Activated T-helper 1 cell treated with anti-CD3 and anti-CD28 coated beads, Interleukin-12 subunit alpha, Interleukin-12 subunit beta, Interleukin-2, Interleukin-4 antibody, amounts not matched to agents 30 ng/mL and 10 ng/mL and 1 ng/mL, durations not matched to agents 14 hours and 24 hours and 36 hours (primary cell): ENCODE data around the gene C1orf167. TPM values are rescaled to one million over a fixed set of nuclear protein-coding genes. Genes with fewer than 3 reads are reported as not detected.

Experiments
- DNase-seq: peaks from one replicate; pipeline ENCODE4 v3.0.0; 2021; ENCODE audit warnings: low spot score
- H3K27ac Mint-ChIP-seq: one replicate; pipeline ENCODE4 v1.8.0; 2021; ENCODE audit warnings: mild to moderate bottlenecking, mixed read lengths
- H3K27me3 Mint-ChIP-seq: one replicate; pipeline ENCODE4 v1.8.0; 2022; ENCODE audit warnings: mild to moderate bottlenecking, moderate library complexity, mixed read lengths; ENCODE audit not compliant: insufficient read depth
- H3K36me3 Mint-ChIP-seq: one replicate; pipeline ENCODE4 v1.8.0; 2021; ENCODE audit warnings: low read depth, mixed read lengths
- H3K4me1 Mint-ChIP-seq: one replicate; pipeline ENCODE4 v1.8.0; 2021; ENCODE audit warnings: low read depth, mixed read lengths
- H3K4me3 Mint-ChIP-seq: one replicate; pipeline ENCODE4 v1.8.0; 2021; ENCODE audit warnings: mild to moderate bottlenecking, moderate library complexity, mixed read lengths
- H3K9me3 Mint-ChIP-seq: one replicate; pipeline ENCODE4 v1.8.0; 2021; ENCODE audit warnings: mixed read lengths
- intact Hi-C: fragments of 100-400 bp; cut with micrococcal nuclease; formaldehyde crosslinking; loops from one replicate; pipeline ENCODE4 v1.15.1; 2024
- total RNA-seq: library from RNA; stranded (reverse); gene quantifications from 2 replicates; pipeline ENCODE4 v1.2.3, GENCODE V29; 2022

Gene C1orf167
- total RNA-seq, 1 donor from 2014 or later: not detected

DNA sequence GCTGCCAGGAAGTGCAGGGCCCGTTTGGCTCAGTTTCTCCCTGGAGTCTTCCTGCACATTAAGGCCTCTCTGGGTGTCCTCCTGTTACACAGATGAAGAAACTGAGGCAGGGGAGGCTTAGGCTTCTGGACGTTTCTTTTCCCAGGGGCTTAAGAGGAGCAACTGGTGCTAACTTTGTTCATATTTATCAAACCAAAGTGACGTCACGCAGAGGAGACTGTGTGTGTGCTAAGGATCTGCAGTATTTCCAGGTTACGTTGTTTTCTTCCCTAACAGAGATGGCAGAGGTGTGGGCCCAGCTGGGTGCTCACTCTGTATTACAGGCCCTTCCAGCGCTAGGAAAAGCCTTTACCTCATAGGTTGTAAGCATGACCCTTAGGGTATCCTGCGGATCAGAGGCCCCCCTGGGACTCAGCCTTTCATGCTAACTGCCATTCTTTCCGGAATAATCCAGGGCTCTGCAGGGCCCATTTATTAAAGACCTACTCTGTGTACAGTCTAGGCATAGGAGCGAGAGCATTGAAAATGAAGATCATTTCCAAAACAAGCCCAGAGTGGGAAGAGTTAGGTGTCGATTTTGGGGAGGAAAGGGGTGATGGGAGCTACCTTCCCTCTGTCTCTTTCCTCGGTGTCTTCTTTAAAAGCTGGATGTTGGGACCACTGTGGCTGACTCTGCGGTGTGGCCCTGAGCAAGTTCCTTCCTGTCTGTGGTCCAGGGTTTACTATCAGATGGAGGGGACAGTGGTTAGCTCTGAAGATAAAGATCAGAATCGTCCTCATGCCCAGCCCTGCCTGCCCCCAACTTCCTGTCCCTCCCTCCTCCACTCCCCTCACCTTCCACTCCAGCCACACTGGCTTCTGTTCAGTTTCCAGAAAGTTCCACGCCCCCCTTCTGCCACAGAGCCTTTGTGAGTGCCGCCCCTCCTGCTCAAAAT, 21.5 kb upstream of the C1orf167 start:
- peak; percentile 44 for DNase-seq
- Mint-ChIP-seq H3K9me3 (no peaks in the 10 kb centered on the region), H3K27me3 (no peaks in the 10 kb centered on the region), H3K36me3 (peaks cover 8% of the 10 kb centered on the region), H3K27ac (peak overlapping the region; percentile 42), H3K4me1 (peaks cover 62% of the 10 kb centered on the region), H3K4me3 (peak overlapping the region; percentile 53)
- intact Hi-C loops: no loop called here

- no peak for DNase-seq
- Mint-ChIP-seq H3K36me3 (peaks cover 15% of the 10 kb centered on the region), H3K9me3 (no peaks in the 10 kb centered on the region), H3K4me1 (peaks cover 64% of the 10 kb centered on the region), H3K4me3 (no peak overlapping the region), H3K27ac (no peak overlapping the region), H3K27me3 (no peaks in the 10 kb centered on the region)
- intact Hi-C loops: no loop called here
Measured at GRCh38 chr1:11741482-11741881, 20.5 kb upstream of the C1orf167 start.

- DNase-seq: no peak
- no peaks in the 10 kb centered on the region for H3K27me3 Mint-ChIP-seq
- intact Hi-C loops: no loop called here
- peak overlapping the region; percentile 34 for H3K27ac Mint-ChIP-seq
- H3K9me3 Mint-ChIP-seq: no peaks in the 10 kb centered on the region
- no peak overlapping the region for H3K4me3 Mint-ChIP-seq
- peaks cover 19% of the 10 kb centered on the region for H3K36me3 Mint-ChIP-seq
- H3K4me1 Mint-ChIP-seq: peaks cover 65% of the 10 kb centered on the region
Measured at GRCh38 chr1:11741919-11742558, 20.0 kb upstream of the C1orf167 start.

GRCh38 chr1:11744287-11744686, 17.7 kb upstream of the C1orf167 start:
- Mint-ChIP-seq H3K4me1 (peaks cover 53% of the 10 kb centered on the region), H3K36me3 (peaks cover 17% of the 10 kb centered on the region), H3K27ac (no peak overlapping the region), H3K4me3 (no peak overlapping the region), H3K27me3 (no peaks in the 10 kb centered on the region), H3K9me3 (no peaks in the 10 kb centered on the region)
- intact Hi-C loops: no loop called here
- DNase-seq: no peak

DNA sequence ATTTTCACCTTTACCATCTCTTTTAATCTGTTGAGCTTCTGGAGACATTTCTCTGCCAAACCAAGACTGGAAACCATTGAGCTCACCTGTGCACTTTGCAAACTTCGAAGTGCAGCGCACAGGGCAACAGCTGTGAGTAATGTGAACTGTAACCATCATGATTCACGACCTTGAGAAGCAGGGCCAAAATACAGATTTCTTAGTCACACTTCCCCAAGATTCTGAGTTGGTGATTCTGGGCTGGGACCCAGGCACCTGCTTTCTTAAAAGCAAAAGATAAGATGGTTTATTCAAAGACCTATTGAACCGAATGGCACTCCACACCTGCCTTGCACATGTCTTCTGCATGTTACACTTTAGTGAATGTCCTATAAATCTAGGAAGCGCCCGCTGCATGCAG, 15.9 kb upstream of the C1orf167 start:
- Mint-ChIP-seq H3K27ac (no peak overlapping the region), H3K36me3 (peaks cover 17% of the 10 kb centered on the region), H3K4me3 (no peak overlapping the region), H3K27me3 (no peaks in the 10 kb centered on the region), H3K9me3 (no peaks in the 10 kb centered on the region), H3K4me1 (peaks cover 35% of the 10 kb centered on the region)
- DNase-seq: no peak
- intact Hi-C loops: no loop called here

DNA sequence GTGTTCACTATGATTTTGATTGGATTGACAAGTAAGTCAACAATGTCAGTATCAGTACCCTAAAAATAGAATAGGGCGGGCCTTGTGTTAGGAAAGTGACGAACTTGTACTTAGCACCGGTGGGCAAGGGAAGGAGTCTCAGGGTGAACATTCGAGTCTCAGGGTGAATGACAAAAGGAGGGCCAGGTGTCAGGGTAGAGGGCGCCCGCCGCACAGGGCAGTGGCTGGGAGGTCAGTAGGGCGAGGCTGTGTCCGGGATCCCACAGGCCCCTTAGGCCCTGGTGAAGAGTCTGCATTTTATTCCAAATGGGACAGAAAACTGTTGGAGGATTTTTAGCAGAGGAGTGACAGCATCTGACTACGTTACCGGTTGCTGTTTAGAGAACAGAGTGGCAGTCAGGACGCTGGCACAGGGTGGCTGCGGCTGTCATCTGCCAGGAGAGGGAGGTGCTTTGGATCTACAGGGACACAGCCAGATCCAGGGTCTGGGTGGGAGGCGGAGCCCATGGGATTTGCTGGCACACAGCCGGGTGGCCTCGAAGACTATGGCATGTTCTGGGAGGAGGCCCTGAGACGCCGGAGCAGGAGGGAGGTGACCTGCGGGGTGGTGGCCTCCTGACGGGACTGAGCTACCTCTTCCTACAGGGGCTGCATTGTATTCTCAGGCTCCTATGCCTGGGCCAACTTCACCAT, 15.1 kb upstream of the C1orf167 start:
- intact Hi-C loops: no loop called here

DNA sequence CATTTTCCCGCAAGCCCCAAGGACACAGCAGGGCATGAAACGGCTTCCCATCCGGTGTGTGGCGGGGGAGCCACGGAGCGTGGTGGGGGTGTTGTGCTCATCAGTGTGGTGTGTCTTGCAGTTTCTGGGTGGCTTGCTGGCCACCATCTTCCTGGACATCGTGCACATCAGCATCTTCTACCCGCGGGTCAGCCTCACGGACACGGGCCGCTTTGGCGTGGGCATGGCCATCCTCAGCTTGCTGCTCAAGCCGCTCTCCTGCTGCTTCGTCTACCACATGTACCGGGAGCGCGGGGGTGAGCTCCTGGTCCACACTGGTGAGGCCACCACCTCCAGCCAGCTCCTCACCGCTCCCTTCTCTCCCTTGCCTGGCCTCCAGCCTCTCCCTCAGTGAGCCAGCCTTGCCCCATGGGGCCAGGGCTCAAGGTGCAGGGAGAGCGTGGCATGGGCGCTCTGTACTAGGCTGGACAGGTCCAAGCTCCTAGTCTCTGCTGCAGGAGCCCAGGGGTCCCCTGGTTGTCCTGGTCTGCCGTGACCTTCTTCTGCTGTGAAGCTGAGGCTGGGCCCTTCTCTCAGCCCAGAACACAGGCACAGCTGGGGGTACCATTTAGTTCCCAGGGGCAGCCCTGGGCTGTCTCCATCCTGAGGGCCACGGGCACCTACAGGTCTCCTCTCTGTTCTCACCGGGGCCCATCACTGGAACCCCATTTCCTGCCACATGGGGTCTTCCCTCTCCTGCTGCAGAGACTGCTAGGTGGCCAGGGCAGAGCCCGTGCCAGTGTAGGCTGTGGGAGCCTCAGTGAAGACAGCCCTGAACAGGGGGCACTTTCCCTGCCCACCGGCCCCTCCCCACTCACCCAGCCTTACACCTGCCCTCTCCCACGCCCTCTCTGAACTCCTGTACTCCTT, 13.4 kb upstream of the C1orf167 start:
- no peak for DNase-seq
- H3K4me1 Mint-ChIP-seq: peaks cover 19% of the 10 kb centered on the region
- no peak overlapping the region for H3K4me3 Mint-ChIP-seq
- H3K36me3 Mint-ChIP-seq: peaks cover 17% of the 10 kb centered on the region
- intact Hi-C loops: no loop called here
- H3K9me3 Mint-ChIP-seq: no peaks in the 10 kb centered on the region
- no peaks in the 10 kb centered on the region for H3K27me3 Mint-ChIP-seq
- H3K27ac Mint-ChIP-seq: peak overlapping the region; percentile 74

More for the DNA sequence above, 15.1 kb upstream of the C1orf167 start:
- H3K27me3 Mint-ChIP-seq: no peaks in the 10 kb centered on the region
- no peaks in the 10 kb centered on the region for H3K9me3 Mint-ChIP-seq
- no peak overlapping the region for H3K4me3 Mint-ChIP-seq
- H3K4me1 Mint-ChIP-seq: peaks cover 26% of the 10 kb centered on the region
- no peak for DNase-seq
- H3K36me3 Mint-ChIP-seq: peaks cover 17% of the 10 kb centered on the region
- no peak overlapping the region for H3K27ac Mint-ChIP-seq

DNA sequence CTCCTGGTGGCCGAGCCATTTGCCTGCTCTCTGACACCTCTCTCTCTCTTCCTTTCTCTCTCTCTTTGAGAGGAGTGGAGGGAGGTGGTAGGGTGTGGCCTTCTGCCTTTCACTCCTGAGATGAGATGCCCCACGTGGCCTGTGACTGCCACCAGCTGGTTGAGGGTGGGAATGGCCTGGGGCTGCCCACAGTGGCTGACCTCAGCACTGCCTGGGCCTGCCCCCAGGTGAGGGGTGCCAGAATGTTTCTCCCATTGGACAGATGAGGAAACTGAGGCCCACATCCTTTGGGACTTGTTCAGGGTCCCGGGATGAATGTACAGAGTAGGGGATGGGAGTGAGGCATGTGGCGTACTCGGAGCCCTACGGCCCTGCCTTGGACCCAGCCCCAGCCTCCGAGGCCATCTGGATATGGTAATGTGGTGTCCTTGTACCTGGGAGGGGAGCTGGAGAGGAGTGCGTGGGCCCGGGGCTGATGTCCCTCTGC, 12.7 kb upstream of the C1orf167 start:
- Mint-ChIP-seq H3K4me1 (peaks cover 19% of the 10 kb centered on the region), H3K27ac (peak overlapping the region; percentile 74), H3K27me3 (no peaks in the 10 kb centered on the region), H3K36me3 (peaks cover 17% of the 10 kb centered on the region), H3K4me3 (no peak overlapping the region), H3K9me3 (no peaks in the 10 kb centered on the region)
- peak; percentile 30 for DNase-seq
- intact Hi-C loops: no loop called here

DNA sequence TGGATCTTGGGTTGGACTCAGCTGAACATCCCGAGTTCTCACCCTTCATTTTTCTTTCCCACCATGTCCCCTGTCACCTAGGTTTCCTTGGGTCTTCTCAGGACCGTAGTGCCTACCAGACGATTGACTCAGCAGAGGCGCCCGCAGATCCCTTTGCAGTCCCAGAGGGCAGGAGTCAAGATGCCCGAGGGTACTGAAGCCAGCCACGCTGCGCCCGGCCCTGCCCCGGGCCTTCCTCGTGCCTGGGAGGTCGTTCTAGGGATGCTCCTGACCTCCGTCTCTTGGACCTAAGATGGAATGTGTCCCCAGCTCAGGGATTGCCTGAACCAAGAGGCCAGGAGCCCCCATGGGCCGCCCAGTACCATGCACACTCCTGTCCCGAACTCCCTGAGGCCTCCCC, 12.0 kb upstream of the C1orf167 start:
- Mint-ChIP-seq H3K4me1 (peaks cover 19% of the 10 kb centered on the region), H3K9me3 (no peaks in the 10 kb centered on the region), H3K36me3 (peaks cover 15% of the 10 kb centered on the region), H3K27ac (no peak overlapping the region), H3K4me3 (no peak overlapping the region), H3K27me3 (no peaks in the 10 kb centered on the region)
- no peak for DNase-seq
- intact Hi-C loops: no loop called here

DNA sequence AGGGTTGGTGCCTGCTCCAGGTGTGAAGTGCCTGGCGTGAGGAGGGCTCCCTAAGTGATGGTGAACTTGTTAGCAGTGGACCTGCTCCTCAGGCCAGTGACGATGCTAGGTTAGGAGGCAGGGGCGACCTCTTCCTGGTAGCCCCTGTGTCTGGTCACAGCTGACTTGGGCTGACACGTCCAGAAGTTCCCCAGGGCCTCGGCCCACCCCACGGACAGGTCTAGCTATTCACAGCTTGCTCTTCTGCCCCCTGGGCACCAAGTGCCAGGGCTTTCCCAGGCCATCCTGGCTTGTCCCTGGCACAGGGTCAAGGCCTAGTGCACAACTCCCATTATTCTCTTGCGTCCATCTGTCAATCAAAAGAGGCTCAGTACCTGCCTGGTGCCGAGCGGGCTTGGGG, 10.9 kb upstream of the C1orf167 start:
- Mint-ChIP-seq H3K4me1 (peaks cover 13% of the 10 kb centered on the region), H3K9me3 (no peaks in the 10 kb centered on the region), H3K27me3 (no peaks in the 10 kb centered on the region), H3K4me3 (no peak overlapping the region), H3K27ac (no peak overlapping the region), H3K36me3 (peaks cover 10% of the 10 kb centered on the region)
- intact Hi-C loops: no loop called here
- DNase-seq: no peak

GRCh38 chr1:11752359-11753088, 9.5 kb upstream of the C1orf167 start:
- no peak overlapping the region for H3K27ac Mint-ChIP-seq
- peaks cover 3% of the 10 kb centered on the region for H3K36me3 Mint-ChIP-seq
- no peak overlapping the region for H3K4me3 Mint-ChIP-seq
- H3K4me1 Mint-ChIP-seq: peaks cover 6% of the 10 kb centered on the region
- intact Hi-C loops: no loop called here
- no peaks in the 10 kb centered on the region for H3K27me3 Mint-ChIP-seq
- no peak for DNase-seq
- H3K9me3 Mint-ChIP-seq: no peaks in the 10 kb centered on the region
